ENCODE measurements around the gene TENM3. TPM values are rescaled to one million over a fixed set of nuclear protein-coding genes. Genes with fewer than 3 reads are reported as not detected.

The TENM3 gene
- total and polyA plus RNA-seq, 3 donors from 2014 or later = 10.9 to 42.7 (median 42.2) TPM

DNA sequence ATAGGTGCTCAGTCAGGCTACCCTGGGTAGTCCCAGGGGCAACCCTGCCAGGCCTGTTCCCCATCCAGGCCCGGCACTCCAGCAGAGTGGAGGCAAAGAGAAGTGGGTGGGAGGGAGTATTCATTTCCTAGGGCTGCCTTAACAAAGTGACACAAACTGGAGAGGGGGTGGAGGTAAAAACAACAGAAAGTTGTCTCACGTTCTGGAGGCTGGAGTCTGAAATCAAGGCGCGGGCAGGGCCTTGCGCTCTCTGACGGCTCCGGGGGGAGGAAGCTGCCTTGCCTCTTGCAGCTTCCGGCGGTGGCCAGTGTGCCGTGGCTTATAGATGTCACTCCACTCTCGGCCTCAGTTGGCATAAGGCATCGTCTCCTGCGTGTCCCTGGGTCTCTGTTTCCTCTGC, 583.2 kb downstream of the TENM3 start:
- 78 to 80% methylated on average over 13 of the region's 13 CpGs for WGBS, 2 donors
- TF ChIP-seq POLR2A (IDR thresholded peaks at IDR 0.05) = no peak
- Histone ChIP-seq H3K36me3 (ENCODE audit: low read depth, missing control alignments) (no peaks in the 10 kb centered on the region), H3K27ac (no peak overlapping the region), H3K9me3 (no peaks in the 10 kb centered on the region), H3K4me1 (no peaks in the 10 kb centered on the region), H3K27me3 (no peaks in the 10 kb centered on the region), H3K4me3 (no peak overlapping the region)
- intact Hi-C loops (cut with DNase I; ENCODE audit: low total_unique reads) = no loop called here
- DNase-seq = no peak

DNA sequence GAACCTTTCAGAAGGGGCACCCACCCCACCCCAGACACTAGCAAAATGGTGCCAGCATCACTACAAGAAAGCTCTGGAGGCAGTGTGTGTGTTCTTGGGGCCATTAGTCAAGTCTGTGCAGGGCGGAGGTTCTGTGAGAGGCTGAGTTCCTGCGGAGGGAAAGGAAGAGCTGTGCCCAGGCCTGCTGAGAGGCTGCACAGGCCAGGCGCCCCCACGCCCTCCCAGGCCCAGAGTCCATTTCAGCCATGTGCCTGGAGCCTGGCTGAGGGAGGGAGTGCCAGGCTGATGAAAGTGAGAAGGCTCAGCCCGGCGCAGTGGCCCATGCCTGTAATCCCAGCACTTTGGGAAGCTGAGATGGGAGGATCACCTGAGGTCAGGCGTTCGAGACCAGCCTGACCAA, 584.0 kb downstream of the TENM3 start:
- Histone ChIP-seq H3K36me3 (ENCODE audit: low read depth, missing control alignments) (no peaks in the 10 kb centered on the region), H3K4me3 (no peak overlapping the region), H3K4me1 (no peaks in the 10 kb centered on the region), H3K27me3 (no peaks in the 10 kb centered on the region), H3K27ac (no peak overlapping the region), H3K9me3 (no peaks in the 10 kb centered on the region)
- no peak for DNase-seq
- intact Hi-C loops (cut with DNase I; ENCODE audit: low total_unique reads) = no loop called here
- WGBS, 2 donors = 89 to 100% methylated on average over 5 to 8 of the region's 8 CpGs
- TF ChIP-seq, protein P1, sequence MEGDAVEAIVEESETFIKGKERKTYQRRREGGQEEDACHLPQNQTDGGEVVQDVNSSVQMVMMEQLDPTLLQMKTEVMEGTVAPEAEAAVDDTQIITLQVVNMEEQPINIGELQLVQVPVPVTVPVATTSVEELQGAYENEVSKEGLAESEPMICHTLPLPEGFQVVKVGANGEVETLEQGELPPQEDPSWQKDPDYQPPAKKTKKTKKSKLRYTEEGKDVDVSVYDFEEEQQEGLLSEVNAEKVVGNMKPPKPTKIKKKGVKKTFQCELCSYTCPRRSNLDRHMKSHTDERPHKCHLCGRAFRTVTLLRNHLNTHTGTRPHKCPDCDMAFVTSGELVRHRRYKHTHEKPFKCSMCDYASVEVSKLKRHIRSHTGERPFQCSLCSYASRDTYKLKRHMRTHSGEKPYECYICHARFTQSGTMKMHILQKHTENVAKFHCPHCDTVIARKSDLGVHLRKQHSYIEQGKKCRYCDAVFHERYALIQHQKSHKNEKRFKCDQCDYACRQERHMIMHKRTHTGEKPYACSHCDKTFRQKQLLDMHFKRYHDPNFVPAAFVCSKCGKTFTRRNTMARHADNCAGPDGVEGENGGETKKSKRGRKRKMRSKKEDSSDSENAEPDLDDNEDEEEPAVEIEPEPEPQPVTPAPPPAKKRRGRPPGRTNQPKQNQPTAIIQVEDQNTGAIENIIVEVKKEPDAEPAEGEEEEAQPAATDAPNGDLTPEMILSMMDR (IDR thresholded peaks at IDR 0.05) = no peak
- TF ChIP-seq POLR2A (IDR thresholded peaks at IDR 0.05) = no peak

DNA sequence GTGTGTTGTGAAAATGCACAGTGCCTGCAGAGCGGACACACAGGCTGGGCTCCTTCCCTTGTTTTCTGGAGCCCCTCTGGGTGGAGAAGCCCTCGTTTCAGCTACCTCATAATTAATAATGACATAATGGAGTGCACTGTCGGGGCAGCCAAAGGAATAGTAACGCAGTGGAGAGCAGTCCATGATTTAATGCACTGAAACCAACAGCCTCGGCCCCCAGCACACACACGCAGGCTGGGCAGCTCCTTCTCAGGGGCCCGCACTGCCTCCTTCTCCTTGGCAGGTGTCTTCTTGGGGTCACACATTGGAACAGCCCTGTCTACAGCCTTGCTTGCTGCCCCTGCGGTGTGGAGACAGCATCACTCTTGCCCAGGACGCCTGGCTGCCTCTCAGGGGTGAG, 584.8 kb downstream of the TENM3 start:
- intact Hi-C loops (cut with DNase I; ENCODE audit: low total_unique reads) = no loop called here
- 85 to 92% methylated on average over 8 to 9 of the region's 9 CpGs for WGBS, 2 donors
- Histone ChIP-seq H3K36me3 (ENCODE audit: low read depth, missing control alignments) (no peaks in the 10 kb centered on the region), H3K4me1 (no peaks in the 10 kb centered on the region), H3K27me3 (no peaks in the 10 kb centered on the region), H3K9me3 (no peaks in the 10 kb centered on the region), H3K27ac (no peak overlapping the region), H3K4me3 (no peak overlapping the region)
- DNase-seq = no peak
- TF ChIP-seq, protein P1 (IDR thresholded peaks at IDR 0.05) = no peak
- no peak for TF ChIP-seq POLR2A (IDR thresholded peaks at IDR 0.05)

DNA sequence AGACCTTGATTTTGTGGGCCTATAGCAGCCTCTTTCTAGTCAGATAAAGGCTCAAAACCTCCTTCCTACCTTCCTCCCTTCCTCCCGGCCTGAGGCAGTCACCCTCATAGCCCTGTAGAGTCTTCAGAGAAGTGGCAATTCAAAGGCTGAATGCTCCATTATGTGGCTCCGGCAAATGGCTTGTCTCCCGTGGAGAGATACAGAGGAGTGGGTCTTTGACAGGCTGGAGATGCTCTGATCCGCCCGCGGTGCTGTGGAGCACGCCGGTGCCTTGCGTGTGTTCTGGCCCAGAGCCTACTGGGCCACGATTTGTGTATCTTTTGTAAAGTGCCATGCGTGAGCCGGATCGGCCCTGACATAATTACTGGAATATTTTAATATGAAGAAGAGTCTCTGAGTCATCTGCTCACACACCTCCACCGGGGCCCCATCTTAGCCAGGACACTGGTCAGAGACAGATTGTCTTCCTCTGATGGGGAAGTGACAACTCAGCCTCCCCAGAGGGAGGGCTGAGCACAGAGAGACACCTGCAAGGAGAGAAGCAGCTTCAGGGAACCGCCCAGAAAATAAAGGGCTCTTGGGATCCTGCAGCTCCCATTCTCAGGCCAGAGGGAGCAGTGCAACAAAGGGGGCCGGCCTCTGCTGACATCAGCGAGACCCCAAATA, 585.3 kb downstream of the TENM3 start:
- Histone ChIP-seq H3K36me3 (ENCODE audit: low read depth, missing control alignments) (no peaks in the 10 kb centered on the region), H3K27me3 (no peaks in the 10 kb centered on the region), H3K9me3 (no peaks in the 10 kb centered on the region), H3K27ac (no peak overlapping the region), H3K4me3 (no peak overlapping the region), H3K4me1 (no peaks in the 10 kb centered on the region)
- no peak for DNase-seq
- intact Hi-C loops (cut with DNase I; ENCODE audit: low total_unique reads) = no loop called here
- WGBS, 2 donors = 84 to 90% methylated on average over 17 of the region's 17 CpGs
- TF ChIP-seq, protein P1 (IDR thresholded peaks at IDR 0.05) = no peak
- no peak for TF ChIP-seq POLR2A (IDR thresholded peaks at IDR 0.05)

DNA sequence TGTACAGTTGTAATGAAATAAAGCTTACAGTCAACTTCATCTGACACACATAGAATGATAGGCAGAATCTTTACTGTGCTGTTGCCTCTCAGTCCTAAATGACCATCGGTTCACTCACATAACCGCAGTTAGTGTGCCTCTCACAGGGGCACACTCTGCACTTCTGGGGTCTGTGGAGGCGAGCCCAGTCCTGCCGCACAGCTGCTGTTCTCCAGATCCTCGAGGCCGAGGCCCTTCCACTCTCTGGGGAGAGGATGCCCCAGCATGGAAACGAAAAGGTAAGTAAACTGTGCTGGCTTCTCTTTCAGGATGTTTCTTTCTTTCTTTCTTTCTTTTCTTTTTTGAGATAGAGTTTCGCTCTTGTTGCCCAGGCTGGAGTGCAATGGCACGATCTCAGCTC, 586.0 kb downstream of the TENM3 start:
- Histone ChIP-seq H3K36me3 (ENCODE audit: low read depth, missing control alignments) (no peaks in the 10 kb centered on the region), H3K4me1 (no peaks in the 10 kb centered on the region), H3K27ac (no peak overlapping the region), H3K4me3 (no peak overlapping the region), H3K27me3 (no peaks in the 10 kb centered on the region), H3K9me3 (no peaks in the 10 kb centered on the region)
- intact Hi-C loops (cut with DNase I; ENCODE audit: low total_unique reads) = no loop called here
- TF ChIP-seq, protein P1 (IDR thresholded peaks at IDR 0.05) = no peak
- TF ChIP-seq POLR2A (IDR thresholded peaks at IDR 0.05) = no peak
- DNase-seq = no peak
- 82 to 92% methylated on average over 9 of the region's 9 CpGs for WGBS, 2 donors

Data from testis (tissue), 3 donors.